Dermis blood vessel endothelial cell (primary cell): ENCODE data around the gene LIN54. TPM values are rescaled to one million over a fixed set of nuclear protein-coding genes. Genes with fewer than 3 reads are reported as not detected.

ENCODE experiments used
- DNase-seq: peaks from one replicate; pipeline ENCODE4 v3.0.0; 2010
- total RNA-seq: library from RNA; depleted of rRNA; stranded (reverse); fragments of >200 nt; gene quantifications from 2 replicates; pipeline ENCODE4 v1.2.3, GENCODE V29; 2014

LIN54 gene
- total RNA-seq, 1 donor from 2014 or later = 10.9 TPM

GRCh38 chr4:82890901-82891706, 119.5 kb downstream of the LIN54 start, which contains the start of gene SEC31A:
TSS of gene SEC31A (minus strand) at chr4:82891153. CDS start at chr4:82881936, 9,217 bp downstream.
- peak; percentile 98 for DNase-seq

- DNase-seq = no peak
Measured at GRCh38 chr4:82890528-82890900, 120.1 kb downstream of the LIN54 start.

- DNase-seq = no peak
Measured at GRCh38 chr4:82889287-82889686, 121.3 kb downstream of the LIN54 start.

DNA sequence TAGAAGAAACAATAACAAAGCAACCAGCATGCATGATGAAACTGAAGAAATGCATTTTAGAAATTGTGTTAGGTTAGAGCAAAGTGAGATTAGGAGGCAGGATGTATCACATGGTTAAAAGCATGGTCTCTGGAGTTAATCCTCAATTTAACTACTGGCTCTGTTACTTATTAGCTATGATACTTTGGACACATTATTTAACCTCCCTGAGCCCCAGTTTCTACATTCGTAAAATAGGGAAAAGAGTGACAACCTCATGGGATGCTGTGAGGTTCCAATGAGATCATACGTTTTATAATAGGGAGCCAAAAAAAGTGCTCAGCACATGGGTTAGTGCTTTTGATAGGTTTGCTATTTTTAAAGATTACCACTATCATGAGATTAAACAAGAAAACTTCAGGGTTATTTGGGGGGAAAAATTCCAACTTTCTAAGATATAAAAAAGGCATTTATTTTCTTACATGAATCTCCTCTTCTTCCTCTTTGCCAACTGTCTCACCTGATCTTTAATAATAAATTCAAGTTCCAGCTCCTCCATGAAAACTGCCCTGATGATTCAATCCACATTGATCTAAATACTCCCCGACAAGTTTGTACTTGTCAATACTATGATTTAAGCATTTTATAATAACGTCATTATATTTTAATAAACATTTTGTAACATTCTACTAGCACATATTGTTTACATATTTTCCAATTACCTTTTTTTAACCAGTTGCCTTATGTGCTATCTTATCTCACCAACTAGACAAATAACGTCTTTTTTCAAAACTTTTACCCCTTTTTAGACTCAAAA, 124.3 kb downstream of the LIN54 start:
- no peak for DNase-seq

DNA sequence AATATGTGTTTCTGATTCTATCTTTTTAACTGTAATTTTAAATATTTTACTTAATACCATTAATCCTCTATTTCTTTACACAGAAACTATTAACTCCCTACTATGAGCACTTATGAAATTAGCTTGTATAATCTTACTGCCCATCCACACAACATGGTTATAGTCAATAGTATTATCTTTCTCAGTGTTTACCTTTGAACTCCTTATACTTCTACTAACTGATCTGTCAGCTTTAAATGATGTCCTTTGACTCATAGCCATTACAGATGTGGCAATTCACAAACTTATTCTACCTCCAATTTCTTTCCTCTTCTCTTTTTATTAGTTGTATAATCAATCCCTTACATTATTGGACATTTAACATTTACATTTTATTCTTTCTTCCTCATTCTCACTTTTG, 125.2 kb downstream of the LIN54 start:
- no peak for DNase-seq

Other genes starting within 250 kb of the LIN54 start
- 55.6 and 60.1 TPM in 2 replicates for gene SCD5, start 212.0 kb downstream of the LIN54 start, total RNA-seq
- gene SEC31A, start 119.7 kb downstream of the LIN54 start, total RNA-seq = 246 and 316 TPM in 2 replicates
- 7.7 and 7.8 TPM in 2 replicates for gene THAP9, start 110.1 kb downstream of the LIN54 start, total RNA-seq
- 79.0 and 144 TPM in 2 replicates for gene COPS4, start 24.4 kb upstream of the LIN54 start, total RNA-seq
- gene PLAC8, start 103.9 kb upstream of the LIN54 start, total RNA-seq = 0.34 and 1.1 TPM in 2 replicates